CD4-positive, alpha-beta T cell treated with Interleukin-15 for 4 hours (primary cell): ENCODE measurements around the gene IL7R.
"Not testable (repeated sequence)": the region's sequence is repeated elsewhere in the genome, so short reads cannot be mapped to it uniquely, and the experiment has no call there.

ENCODE experiments used
- DNase-seq: peaks from one replicate; pipeline ENCODE4 v3.0.0-alpha.2; 2020; ENCODE audit warnings: low spot score

IL7R gene

GRCh38 chr5:35876454-35876853 lies 19.8 kb downstream of the IL7R start:
- DNase-seq = no peak

- DNase-seq = no peak
These were observed 20.2 kb downstream of the IL7R start for GRCh38 chr5:35876922-35877321.

DNA sequence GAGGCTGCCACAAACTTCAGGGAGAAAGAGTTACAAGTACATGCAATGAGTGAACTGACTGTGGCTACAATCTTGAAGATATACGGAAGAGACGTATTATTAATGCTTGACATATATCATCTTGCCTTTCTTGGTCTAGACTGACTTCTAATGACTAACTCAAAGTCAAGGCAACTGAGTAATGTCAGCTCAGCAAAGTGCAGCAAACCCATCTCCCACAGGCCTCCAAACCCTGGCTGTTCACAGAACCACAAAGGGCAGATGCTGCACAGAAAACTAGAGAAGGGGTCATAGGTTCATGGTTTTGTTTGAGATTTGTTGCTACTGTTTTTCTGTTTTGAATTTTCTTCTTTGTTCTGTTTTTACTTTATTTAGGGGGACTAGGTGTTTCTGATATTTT lies 21.0 kb downstream of the IL7R start:
- no peak for DNase-seq

DNA sequence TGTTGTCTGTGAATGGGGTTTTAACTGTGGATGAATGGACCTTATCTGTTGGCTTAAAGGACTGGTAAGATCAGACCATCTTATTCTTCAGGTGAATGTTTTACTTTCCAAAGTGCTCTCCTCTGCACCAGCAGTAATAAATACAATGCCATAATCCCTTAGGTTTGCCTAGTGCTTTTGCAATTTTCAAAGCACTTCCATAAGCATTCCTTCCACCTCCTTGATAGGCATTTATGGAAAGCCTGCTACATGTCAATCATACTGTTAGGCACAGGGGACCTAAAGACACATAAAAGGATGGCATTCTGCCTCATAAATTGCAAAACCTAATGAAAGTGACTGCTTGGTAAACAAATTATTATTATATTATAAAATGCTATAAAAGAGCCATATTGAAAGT lies 21.4 kb downstream of the IL7R start:
- DNase-seq = no peak

DNA sequence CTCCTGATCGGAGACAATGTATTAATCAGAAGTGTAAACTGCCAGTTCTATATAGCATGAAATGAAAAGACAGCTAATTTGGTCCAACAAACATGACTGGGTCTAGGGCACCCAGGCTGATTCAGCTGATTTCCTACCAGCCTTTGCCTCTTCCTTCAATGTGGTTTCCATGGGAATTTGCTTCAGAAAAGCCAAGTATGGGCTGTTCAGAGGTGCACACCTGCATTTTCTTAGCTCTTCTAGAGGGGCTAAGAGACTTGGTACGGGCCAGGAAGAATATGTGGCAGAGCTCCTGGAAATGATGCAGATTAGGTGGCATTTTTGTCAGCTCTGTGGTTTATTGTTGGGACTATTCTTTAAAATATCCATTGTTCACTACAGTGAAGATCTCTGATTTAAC lies 22.4 kb downstream of the IL7R start:
- no peak for DNase-seq

- no peak for DNase-seq
These were observed 23.0 kb downstream of the IL7R start for GRCh38 chr5:35879649-35880048.

DNA sequence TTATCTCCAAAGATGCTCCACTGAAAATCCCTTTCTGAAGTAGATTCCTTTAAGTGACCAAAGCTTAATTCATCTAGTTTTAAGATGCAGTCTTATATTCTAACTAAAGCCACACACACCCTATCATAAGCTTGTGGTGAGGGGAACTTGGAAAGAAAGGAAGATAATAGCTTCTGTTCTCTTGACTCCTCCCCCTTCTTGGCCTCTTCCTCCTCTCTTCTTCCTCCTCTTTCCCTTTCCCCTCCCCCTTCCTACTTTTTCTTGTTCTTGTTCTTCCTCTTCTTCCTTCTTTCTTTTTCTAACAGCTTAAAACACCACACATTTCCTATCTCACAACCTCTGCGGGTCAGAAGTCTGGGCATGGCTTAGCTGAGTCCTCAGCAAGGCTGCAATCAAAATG lies 23.5 kb downstream of the IL7R start:
- DNase-seq = no peak

GRCh38 chr5:35881758-35882157 lies 25.1 kb downstream of the IL7R start:
- DNase-seq = no peak

- DNase-seq = peak; percentile 54
These were observed 27.6 kb downstream of the IL7R start for GRCh38 chr5:35884191-35884769.

GRCh38 chr5:35884773-35885172 lies 28.1 kb downstream of the IL7R start:
- DNase-seq = no peak

DNA sequence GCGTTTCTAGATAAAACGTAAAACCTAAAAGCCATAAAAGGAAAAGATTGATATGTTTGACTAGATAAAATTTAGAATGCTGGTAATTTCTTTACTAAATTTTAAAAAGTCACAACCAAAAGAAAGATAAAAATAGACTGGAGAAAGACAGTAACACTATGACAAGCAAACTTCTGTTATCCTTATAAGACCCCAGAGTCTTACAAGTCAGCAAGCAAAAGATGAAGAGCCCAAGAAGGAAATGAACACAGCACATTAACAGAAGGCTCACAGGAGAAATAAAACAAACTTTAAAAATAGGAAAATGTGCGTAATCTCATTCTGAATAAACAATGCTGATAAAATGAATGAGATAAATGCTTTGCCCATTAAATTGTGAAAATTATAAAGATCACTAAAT lies 29.7 kb downstream of the IL7R start:
- no peak for DNase-seq

GRCh38 chr5:35887321-35888100 lies 30.8 kb downstream of the IL7R start:
- DNase-seq = no peak

- no peak for DNase-seq
These were observed 33.6 kb downstream of the IL7R start for GRCh38 chr5:35890021-35891020.

GRCh38 chr5:35892799-35893198 lies 36.1 kb downstream of the IL7R start:
- not testable (repeated sequence) for DNase-seq

DNA sequence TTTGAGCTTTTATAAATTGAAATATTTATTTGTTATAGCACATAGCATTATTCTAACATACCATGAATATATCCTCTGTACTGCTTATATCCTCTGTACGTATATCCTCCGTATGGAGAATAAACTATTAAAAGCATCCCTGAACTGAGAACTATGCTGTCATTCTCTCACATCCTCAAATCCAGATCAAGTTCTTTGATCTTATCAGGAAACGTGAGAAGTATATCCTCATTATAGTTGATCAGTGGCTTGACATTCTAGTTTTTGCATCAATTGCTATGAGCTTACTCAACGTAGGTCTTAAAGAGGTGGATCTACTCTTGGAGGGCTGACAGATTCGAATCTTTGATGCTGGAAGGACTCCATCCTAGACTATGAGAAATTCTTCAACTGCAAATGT lies 37.4 kb downstream of the IL7R start:
- no peak for DNase-seq

DNA sequence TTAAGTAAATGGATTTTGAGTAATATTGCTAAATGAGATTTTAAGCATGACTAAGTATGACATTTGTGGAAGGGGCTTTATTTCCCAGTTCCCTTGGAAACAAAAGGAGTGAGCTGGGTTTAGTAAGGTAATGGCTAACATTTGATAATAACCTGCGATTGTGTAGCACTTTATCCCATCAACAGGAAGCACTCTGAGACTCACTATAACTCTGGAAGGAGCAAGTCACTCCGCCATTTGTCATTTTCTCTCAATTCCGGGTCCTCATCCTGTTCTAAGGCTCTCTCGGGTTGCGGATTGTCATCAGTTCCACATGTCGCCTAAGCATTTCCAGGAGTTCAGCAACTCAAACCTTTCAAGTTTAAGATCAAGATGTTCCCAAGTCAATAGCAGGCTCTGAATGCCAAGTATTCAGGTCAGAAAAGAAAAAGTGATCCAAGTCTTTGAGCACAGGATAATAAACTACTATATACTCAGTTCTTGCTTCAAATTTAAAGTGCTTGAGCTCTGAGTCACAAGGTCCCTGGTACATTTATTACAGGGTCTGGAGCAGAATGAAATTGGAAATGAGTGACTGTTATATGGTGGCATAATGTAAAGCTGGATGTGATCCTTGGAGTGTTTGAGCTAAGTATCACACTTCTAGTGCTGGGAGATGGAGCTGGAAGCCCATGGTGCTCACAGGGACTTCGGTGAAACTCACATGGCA lies 42.4 kb downstream of the IL7R start:
- no peak for DNase-seq

DNA sequence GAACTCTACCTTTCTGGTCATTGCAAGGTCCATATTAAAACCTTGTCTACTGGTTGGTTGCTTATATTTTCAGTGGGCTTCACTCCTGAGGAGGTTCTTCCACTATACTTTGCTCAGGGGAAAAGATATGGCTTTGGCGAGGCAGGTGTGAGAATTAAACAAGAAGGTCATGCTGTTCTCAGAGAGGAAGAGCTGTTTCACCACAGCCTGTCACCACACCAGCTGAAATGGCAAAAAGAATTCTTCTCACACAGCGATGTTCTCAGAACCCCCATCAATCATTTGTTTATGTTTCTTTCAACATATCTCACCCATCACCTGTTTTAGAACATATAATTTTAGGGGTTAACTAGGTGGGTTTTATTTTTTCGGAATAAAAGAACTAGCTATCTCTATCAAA lies 43.1 kb downstream of the IL7R start:
- DNase-seq = no peak

DNA sequence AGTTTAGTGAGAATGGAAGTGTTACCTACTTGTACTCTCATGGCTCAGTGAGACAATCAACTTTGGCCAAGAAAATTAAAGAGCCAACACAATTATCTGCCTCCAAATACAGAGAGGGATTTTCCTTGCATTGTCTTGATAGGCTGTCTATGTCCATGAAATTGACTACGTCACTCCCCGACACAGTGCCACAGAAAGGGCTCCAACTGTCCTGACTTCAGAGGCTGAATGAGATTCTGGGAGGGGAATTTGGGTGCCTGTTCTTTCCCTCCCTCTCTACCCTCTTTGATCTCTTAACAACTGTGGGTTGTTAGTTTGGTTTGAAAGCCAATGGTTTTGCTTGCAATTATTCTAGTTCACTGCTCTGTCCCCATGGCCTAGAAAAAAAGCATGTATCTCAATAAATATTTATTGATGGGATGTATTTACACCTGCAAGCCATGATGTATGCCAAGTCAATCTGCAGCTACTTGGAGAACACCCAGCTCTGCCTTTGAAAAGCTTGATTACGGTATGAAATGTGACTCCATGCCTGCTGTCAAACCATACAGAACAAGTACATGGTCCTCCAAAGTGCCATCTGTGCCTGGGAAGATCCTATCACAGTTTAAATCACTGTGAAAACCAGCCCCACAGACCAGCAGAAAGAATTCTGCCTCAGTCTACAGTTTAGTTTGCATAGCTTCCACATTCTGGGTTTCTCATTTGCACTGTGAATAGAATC lies 44.4 kb downstream of the IL7R start:
- no peak for DNase-seq

GRCh38 chr5:35902046-35902672 lies 45.5 kb downstream of the IL7R start:
- peak; percentile 60 for DNase-seq

DNA sequence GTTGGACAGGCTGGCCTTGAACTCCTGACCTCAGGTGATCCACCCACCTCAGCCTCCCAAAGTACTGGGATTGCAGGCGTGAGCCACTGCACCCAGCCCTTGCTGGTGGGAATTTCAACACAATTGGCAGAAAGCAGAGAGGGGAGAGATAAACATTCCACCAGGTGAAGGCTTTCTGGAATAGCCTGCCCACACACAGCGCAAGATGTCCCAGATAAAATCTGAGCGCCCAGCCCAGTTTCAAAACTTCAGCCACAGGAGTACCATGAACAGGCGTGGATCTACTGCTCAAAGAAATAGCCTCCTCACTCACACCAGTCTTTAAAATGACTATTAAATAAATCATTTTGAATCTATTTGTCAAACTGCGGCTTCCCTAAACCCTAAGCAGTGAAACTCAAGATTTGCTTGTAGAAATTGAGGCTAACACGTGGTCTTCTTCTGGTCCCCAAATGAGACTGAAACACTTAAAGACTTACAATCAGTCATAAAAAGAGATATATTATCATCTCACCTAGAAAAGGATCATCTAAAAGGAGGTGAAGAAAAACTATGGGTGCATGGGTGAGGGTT lies 47.0 kb downstream of the IL7R start:
- DNase-seq = no peak
